Activated T-cell treated with anti-CD3 and anti-CD28 coated beads, Interleukin-2, amount 50 U/mL, for 24 hours (primary cell): Measurements from ENCODE around the gene INPP5F.
"Not testable (repeated sequence)": the region's sequence is repeated elsewhere in the genome, so short reads cannot be mapped to it uniquely, and the experiment has no call there.

ENCODE experiments used
- DNase-seq: peaks from one replicate; pipeline ENCODE4 v3.0.0-alpha.2; 2020
- H3K27ac Mint-ChIP-seq: 2 replicates; pipeline ENCODE4 v1.8.0; 2020; ENCODE audit warnings: mild to moderate bottlenecking, mixed read lengths
- H3K27me3 Mint-ChIP-seq: 2 replicates; pipeline ENCODE4 v1.8.0; 2020; ENCODE audit warnings: mixed read lengths
- H3K36me3 Mint-ChIP-seq: 2 replicates; pipeline ENCODE4 v1.8.0; 2020; ENCODE audit warnings: low read depth, mixed read lengths
- H3K4me1 Mint-ChIP-seq: 2 replicates; pipeline ENCODE4 v1.8.0; 2020; ENCODE audit warnings: low read depth, mixed read lengths
- H3K4me3 Mint-ChIP-seq: 2 replicates; pipeline ENCODE4 v1.8.0; 2020; ENCODE audit warnings: mild to moderate bottlenecking, moderate library complexity, mixed read lengths
- H3K9me3 Mint-ChIP-seq: 2 replicates; pipeline ENCODE4 v1.8.0; 2020; ENCODE audit warnings: mixed read lengths

Gene INPP5F

DNA sequence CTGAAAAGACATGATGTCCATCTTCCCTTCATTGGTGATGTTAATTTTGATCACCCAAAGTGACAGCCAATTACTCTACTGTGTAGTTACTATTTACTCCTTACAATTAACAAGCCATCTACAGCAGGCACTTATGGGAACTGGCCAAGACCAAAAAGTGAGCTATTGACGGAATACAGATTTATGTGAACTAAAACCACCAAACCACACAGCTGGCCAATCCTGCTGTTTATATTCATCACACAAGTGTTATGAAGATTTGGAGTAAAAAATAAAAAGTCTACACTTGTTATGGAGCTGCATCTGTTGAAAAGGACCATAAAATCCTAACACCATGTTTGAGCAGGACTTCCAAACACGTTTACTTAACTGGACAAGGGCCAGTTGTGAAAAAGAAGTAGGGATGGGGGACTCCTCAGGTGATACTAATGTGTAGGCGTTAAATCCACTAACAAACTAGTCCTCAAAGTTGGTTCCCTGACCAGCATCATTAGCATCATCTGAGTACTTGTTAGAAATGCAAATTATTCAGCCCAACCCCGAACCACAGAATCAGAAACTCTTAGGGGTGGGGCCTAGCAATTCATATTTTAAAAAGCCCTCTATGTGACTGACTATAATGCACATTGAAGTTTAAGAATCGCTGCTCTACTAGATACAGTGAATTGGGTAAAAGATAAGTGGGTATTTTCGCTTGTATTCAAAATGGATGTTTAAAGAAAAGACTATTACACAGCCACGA is 135.2 kb downstream of the INPP5F start:
- peaks cover 66% of the 10 kb centered on the region for H3K36me3 Mint-ChIP-seq
- DNase-seq: no peak
- no peaks in the 10 kb centered on the region for H3K27me3 Mint-ChIP-seq
- peaks cover 61% of the 10 kb centered on the region for H3K4me1 Mint-ChIP-seq
- H3K9me3 Mint-ChIP-seq: no peaks in the 10 kb centered on the region
- peak overlapping the region; percentile 57 for H3K27ac Mint-ChIP-seq
- no peak overlapping the region for H3K4me3 Mint-ChIP-seq

GRCh38 chr10:119862524-119862923 is 136.7 kb downstream of the INPP5F start:
- H3K36me3 Mint-ChIP-seq: peaks cover 63% of the 10 kb centered on the region
- no peak for DNase-seq
- peaks cover 66% of the 10 kb centered on the region for H3K4me1 Mint-ChIP-seq
- H3K4me3 Mint-ChIP-seq: no peak overlapping the region
- peak overlapping the region; percentile 30 for H3K27ac Mint-ChIP-seq
- H3K27me3 Mint-ChIP-seq: no peaks in the 10 kb centered on the region
- no peaks in the 10 kb centered on the region for H3K9me3 Mint-ChIP-seq

DNA sequence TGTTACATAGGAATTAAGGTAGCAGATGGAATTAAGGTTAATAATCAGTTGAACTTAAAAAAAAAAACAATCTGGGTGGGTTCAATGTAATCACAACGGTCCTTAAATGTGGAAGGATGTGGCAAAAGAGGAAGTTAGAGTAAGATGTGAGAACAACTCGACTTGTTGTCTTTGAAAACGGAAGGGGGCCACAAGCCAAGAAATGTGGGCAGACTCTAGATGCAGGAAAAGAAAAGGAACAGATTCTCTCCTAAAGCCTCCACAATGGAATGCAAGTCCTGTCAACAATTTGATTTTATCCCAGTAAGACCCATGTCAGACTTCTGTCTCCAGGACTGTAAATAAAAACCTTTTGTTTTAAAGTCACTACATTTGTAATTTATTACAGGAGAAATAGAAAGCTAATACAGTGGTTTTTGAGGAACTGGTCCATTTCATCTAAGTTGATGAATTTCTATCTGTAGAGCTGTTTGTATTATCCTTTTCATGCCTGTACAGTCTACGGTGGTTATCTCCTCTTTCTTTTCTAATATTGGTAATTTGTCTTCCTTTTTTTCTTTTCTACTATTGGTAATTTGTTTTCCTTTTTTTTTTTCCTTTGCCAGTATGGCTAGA is 138.2 kb downstream of the INPP5F start:
- DNase-seq: no peak
- Mint-ChIP-seq H3K4me3 (no peak overlapping the region), H3K4me1 (peaks cover 72% of the 10 kb centered on the region), H3K27ac (peak overlapping the region; percentile 16), H3K9me3 (no peaks in the 10 kb centered on the region), H3K36me3 (peaks cover 59% of the 10 kb centered on the region), H3K27me3 (no peaks in the 10 kb centered on the region)

DNA sequence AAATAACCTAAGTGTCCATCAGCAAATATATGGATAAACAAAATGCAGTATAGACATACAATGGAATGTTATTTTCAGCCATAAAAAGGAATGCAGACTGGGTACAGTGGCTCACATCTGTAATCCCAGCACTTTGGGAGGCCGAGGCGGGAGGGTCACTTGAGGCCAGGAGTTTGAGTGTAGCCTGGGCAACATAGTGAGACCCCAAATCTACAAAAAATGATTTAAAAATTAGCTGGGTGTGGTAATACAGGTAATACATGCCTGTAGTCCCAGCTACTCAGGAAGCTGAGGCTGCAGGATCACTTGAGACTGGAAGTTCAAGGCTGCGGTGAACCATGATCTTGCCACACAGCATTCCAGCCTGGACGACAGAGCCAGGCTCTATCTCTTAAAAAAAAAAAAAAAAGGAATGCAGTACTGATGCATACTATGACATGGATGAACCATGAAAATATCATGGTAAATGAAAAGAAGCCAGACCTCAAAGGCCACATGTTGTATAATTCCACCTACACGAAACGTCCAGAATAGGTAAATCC is 139.9 kb downstream of the INPP5F start:
- Mint-ChIP-seq H3K4me1 (peaks cover 70% of the 10 kb centered on the region), H3K27me3 (no peaks in the 10 kb centered on the region), H3K27ac (no peak overlapping the region), H3K9me3 (no peaks in the 10 kb centered on the region), H3K4me3 (no peak overlapping the region), H3K36me3 (peaks cover 67% of the 10 kb centered on the region)
- no peak for DNase-seq

DNA sequence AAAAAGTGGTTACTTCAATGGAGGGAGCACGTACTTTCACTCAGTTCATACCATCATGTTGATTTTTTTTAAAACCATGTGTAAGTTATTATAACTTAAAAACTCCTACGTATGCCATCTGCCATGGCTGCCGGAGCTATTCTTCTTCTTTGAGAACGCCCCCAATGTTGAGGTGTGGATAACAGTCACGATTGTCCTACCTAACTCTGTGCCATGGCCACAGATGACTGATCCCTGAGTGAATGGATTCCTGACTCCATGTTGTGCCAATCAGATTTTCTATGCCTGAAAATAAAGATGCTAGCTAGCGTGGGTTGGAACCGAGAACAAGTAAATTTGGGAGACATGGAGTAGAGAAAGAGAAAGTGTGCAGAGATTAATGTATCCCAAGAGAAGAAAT is 141.5 kb downstream of the INPP5F start:
- H3K27ac Mint-ChIP-seq: no peak overlapping the region
- peaks cover 65% of the 10 kb centered on the region for H3K4me1 Mint-ChIP-seq
- peaks cover 73% of the 10 kb centered on the region for H3K36me3 Mint-ChIP-seq
- no peaks in the 10 kb centered on the region for H3K9me3 Mint-ChIP-seq
- DNase-seq: no peak
- H3K4me3 Mint-ChIP-seq: no peak overlapping the region
- no peaks in the 10 kb centered on the region for H3K27me3 Mint-ChIP-seq

GRCh38 chr10:119869398-119869797 is 143.5 kb downstream of the INPP5F start:
- H3K4me3 Mint-ChIP-seq: peak overlapping the region; percentile 91
- peaks cover 60% of the 10 kb centered on the region for H3K4me1 Mint-ChIP-seq
- not testable (repeated sequence) for H3K27me3 Mint-ChIP-seq, DNase-seq, H3K9me3 Mint-ChIP-seq
- peak overlapping the region; percentile 47 for H3K27ac Mint-ChIP-seq
- peaks cover 59% of the 10 kb centered on the region for H3K36me3 Mint-ChIP-seq

- Mint-ChIP-seq H3K9me3 (no peaks in the 10 kb centered on the region), H3K4me3 (peak overlapping the region; percentile 91), H3K27ac (peak overlapping the region; percentile 95), H3K27me3 (no peaks in the 10 kb centered on the region), H3K4me1 (peaks cover 43% of the 10 kb centered on the region), H3K36me3 (peaks cover 36% of the 10 kb centered on the region)
- DNase-seq: peak; percentile 77
Measured at GRCh38 chr10:119871881-119872609, 146.2 kb downstream of the INPP5F start.

DNA sequence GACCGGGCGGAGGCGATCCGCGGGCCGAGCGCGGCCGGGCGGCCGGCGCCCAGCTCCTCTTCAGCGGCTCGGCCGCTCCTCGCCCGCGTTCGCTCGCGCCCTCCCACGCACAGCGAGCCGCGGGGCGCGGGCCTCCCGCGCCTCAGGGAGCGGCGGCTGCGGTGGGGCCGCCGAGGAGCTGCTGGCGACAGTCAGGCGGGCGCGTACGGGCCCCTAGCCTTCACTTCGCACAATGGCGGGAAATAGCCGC is 146.7 kb downstream of the INPP5F start, which contains the start of gene MCMBP:
Gene MCMBP (minus strand): TSS at position 234 of the 250 bp plus-strand sequence. CDS start 259 bp downstream, outside the sequence.
- Mint-ChIP-seq H3K9me3 (no peaks in the 10 kb centered on the region), H3K27ac (peak within 1 kb of the TSS; percentile 95)

GRCh38 chr10:119872860-119873681 is 147.2 kb downstream of the INPP5F start:
- peaks cover 30% of the 10 kb centered on the region for H3K36me3 Mint-ChIP-seq
- no peaks in the 10 kb centered on the region for H3K9me3 Mint-ChIP-seq
- H3K4me3 Mint-ChIP-seq: peak overlapping the region; percentile 83
- peak overlapping the region; percentile 93 for H3K27ac Mint-ChIP-seq
- peak; percentile 93 for DNase-seq
- H3K4me1 Mint-ChIP-seq: peaks cover 38% of the 10 kb centered on the region
- H3K27me3 Mint-ChIP-seq: no peaks in the 10 kb centered on the region

More for the DNA sequence above, 146.7 kb downstream of the INPP5F start, which contains the start of gene MCMBP:
- DNase-seq: no peak
- no peaks in the 10 kb centered on the region for H3K27me3 Mint-ChIP-seq
- peaks cover 41% of the 10 kb centered on the region for H3K4me1 Mint-ChIP-seq
- H3K4me3 Mint-ChIP-seq: peak within 1 kb of the TSS; percentile 91
- peaks cover 32% of the 10 kb centered on the region for H3K36me3 Mint-ChIP-seq

DNA sequence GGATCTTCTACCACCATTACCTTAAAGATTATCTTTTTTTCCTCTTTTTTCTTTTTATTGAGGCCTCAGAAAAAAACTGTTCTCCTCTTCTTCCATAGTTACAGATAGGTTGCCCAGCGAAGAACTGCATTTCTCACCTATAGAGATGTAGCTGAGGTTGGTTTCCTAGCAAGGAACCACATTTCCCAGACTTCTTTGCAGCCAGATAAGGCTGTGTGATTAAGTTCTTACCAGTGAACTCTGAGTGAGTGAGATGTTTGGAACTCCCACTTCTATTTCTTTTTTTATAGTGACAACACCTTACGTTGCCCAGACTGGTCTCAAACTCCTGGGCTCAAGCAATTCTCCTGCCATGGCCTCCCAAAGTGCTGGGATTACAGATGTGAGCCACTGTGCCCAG is 152.7 kb downstream of the INPP5F start:
- Mint-ChIP-seq H3K36me3 (no peaks in the 10 kb centered on the region), H3K27ac (no peak overlapping the region), H3K9me3 (no peaks in the 10 kb centered on the region), H3K4me1 (peaks cover 10% of the 10 kb centered on the region), H3K27me3 (no peaks in the 10 kb centered on the region), H3K4me3 (no peak overlapping the region)
- DNase-seq: no peak
